NB4 (cell line): ENCODE results near the gene CLNK.

Source experiments
- DNase-seq: peaks from one replicate; pipeline ENCODE4 v3.0.0; 2010; ENCODE audit warnings: low read depth
- H3K4me3 ChIP-seq: one replicate; pipeline ENCODE4 v1.5.1; 2011; ENCODE audit warnings: mild to moderate bottlenecking, low read depth, low read length, moderate library complexity
- CTCF ChIP-seq: IDR thresholded peaks from one replicate; pipeline ENCODE4 v1.5.1; 2012; ENCODE audit warnings: low read depth, low read length
- MAX ChIP-seq: IDR thresholded peaks from 2 replicates; pipeline ENCODE4 v1.6.1; 2011; ENCODE audit warnings: low read depth, low read length
- MYC ChIP-seq: IDR thresholded peaks from 2 replicates; pipeline ENCODE4 v1.6.1; 2011; ENCODE audit warnings: low read depth, low read length
- POLR2A ChIP-seq: IDR thresholded peaks from 2 replicates; pipeline ENCODE4 v1.6.1; 2011; ENCODE audit warnings: mild to moderate bottlenecking; ENCODE audit not compliant: insufficient read length; ENCODE audit errors: extremely low read depth

Gene CLNK

GRCh38 chr4:10698172-10698571 lies 13.6 kb upstream of the CLNK start:
- TF ChIP-seq CTCF (no peak), POLR2A (no peak), MYC (no peak), MAX (no peak)
- no peak for DNase-seq
- H3K4me3 ChIP-seq = no peak overlapping the region

GRCh38 chr4:10697086-10697485 lies 12.5 kb upstream of the CLNK start:
- TF ChIP-seq POLR2A = no peak
- no peak for TF ChIP-seq MAX
- no peak for TF ChIP-seq CTCF
- TF ChIP-seq MYC = no peak
- DNase-seq = no peak
- no peak overlapping the region for H3K4me3 ChIP-seq

GRCh38 chr4:10696253-10696652 lies 11.7 kb upstream of the CLNK start:
- DNase-seq = no peak
- H3K4me3 ChIP-seq = no peak overlapping the region
- no peak for TF ChIP-seq MAX
- no peak for TF ChIP-seq MYC
- TF ChIP-seq POLR2A = no peak
- TF ChIP-seq CTCF = no peak

- DNase-seq = no peak
- no peak overlapping the region for H3K4me3 ChIP-seq
- TF ChIP-seq POLR2A = no peak
- no peak for TF ChIP-seq MAX
- TF ChIP-seq MYC = no peak
- TF ChIP-seq CTCF = no peak
These were observed 10.3 kb upstream of the CLNK start for GRCh38 chr4:10694828-10695209.

GRCh38 chr4:10694151-10694827 lies 9.7 kb upstream of the CLNK start:
- H3K4me3 ChIP-seq = no peak overlapping the region
- TF ChIP-seq CTCF (no peak), MYC (no peak), POLR2A (no peak), MAX (no peak)
- DNase-seq = no peak
